GM12872 (cell line): ENCODE measurements around the gene LHX3.
A peak's percentile ranks its signal among the peaks of the same experiment; 100 is the strongest.

ENCODE experiments used
- TF ChIP-seq, protein P1 (sequence below): IDR thresholded peaks from 3 replicates; pipeline ENCODE4 v1.5.1; 2011; ENCODE audit warnings: low read depth, mild to moderate bottlenecking, low read length, moderate library complexity; ENCODE audit not compliant: insufficient read depth

Gene LHX3

DNA sequence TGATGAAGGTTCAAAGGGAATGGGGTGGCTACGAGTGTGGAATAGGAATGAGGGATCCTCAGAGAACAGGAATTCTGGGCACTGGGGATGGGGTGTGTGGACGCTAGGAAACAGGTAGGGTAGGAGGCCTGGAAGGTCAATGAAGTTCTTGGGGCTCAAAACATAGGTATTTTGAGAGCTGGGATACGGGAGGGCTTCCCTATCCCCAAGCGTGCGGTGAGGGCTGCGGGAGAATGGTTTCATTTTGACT, 40.0 kb upstream of the LHX3 start:
- TF ChIP-seq, protein P1, sequence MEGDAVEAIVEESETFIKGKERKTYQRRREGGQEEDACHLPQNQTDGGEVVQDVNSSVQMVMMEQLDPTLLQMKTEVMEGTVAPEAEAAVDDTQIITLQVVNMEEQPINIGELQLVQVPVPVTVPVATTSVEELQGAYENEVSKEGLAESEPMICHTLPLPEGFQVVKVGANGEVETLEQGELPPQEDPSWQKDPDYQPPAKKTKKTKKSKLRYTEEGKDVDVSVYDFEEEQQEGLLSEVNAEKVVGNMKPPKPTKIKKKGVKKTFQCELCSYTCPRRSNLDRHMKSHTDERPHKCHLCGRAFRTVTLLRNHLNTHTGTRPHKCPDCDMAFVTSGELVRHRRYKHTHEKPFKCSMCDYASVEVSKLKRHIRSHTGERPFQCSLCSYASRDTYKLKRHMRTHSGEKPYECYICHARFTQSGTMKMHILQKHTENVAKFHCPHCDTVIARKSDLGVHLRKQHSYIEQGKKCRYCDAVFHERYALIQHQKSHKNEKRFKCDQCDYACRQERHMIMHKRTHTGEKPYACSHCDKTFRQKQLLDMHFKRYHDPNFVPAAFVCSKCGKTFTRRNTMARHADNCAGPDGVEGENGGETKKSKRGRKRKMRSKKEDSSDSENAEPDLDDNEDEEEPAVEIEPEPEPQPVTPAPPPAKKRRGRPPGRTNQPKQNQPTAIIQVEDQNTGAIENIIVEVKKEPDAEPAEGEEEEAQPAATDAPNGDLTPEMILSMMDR = no peak

DNA sequence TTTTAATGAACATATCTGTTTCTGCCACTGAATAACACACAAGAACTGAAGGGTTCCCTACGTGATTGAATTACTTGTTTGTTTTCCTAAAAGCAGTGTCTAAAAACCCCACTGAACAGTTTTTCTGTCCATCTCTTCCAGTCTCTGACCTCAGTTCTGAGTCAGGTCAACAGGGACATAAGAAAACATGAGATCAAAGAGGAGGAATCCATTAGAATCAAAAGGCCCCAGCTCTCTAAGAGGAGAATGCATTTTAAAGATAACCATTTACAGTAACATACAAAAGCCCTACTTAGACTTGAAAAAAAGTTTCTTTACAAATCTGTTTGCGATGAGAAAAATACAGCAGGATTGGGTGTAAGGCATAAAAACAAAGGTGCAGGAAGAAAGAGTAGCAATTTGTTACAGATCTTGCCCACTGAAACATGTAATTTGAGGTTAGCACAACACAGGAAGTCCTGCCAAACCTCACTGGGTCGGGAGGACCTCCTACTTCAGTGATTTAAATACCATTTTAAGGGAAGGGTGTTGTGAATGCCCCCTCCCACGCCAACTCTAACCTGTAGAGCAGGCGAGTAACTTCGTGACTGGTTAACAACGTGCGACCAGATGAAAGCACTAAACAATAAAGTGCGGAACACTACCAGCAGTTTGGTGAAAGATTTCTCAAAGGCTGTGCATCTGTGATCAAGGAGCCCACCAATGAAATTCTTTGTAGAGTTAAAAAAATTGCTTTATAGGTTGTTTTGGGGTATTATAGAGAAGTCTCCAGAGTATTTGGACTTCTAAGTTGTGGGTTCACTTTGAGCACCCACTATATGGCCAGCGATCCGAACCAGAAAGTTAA, 39.4 kb upstream of the LHX3 start:
- TF ChIP-seq, protein P1 = no peak

DNA sequence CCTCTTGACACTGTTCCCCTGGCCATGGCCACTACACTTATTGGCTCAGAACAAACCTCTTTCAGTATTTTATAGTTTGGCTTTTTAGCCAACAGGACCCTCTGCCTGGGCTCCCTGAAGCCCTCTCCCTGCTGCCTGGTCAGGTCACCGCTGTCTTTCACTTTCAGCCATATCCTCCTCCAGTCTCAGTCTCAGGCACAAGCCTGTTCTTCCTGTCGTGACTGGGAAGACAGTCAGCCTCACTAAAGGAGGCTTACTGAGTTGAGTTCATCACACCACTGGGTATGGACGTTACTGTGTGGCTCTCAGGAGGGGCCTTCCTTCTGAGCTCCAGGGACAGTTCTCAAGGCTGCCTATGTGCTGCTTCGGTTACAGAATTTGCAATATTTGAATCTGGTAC, 38.7 kb upstream of the LHX3 start:
- TF ChIP-seq, protein P1 = no peak

DNA sequence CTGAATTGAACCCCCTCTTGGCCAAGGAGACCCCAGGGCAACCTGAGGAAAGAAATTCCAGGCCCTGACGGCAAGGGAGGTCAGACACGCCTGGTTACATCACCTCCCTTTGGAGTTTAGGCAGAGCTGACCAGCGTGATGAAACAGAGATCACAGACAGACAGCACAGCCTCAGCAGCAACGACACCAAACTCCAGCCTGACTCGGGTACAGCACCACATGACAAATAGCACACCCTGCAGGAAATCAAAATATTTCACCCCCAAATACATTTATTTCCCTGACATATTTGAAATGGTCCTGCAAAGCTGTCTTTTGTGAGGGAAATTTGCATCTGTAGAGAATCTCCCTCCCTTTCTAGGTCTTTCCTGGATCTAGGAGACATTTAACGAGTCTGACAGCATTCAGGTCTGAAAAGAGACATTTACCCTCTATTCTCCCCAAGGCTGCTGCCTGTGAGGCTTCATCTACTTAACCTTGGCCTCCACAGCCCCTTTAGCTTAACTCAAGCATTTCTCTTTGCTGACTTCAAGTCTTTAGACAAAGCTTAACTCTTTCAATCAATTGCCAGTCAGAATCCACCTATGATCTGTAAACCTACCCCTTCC, 38.1 kb upstream of the LHX3 start:
- TF ChIP-seq, protein P1 = peak; percentile 38; the same call in 1 of the 3 replicates

DNA sequence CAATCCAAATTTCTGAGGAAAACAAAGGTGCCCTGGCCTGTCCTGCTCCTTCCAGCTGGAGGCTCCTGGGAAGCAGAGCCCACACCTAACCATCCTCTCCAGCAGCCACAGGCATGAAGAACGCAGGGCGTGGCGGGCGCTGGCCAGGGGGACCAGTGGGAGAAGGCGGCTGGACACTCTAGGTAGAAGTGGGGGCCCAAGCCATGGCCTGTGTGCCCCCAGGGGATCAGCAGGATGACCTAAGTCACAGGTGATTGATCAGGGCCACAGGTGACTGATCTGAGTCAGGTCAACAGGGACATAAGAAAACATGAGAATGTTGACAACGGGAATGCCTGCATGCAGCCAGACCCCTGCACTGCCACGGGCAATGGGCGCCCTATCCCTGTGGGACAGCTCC, 37.3 kb upstream of the LHX3 start:
- TF ChIP-seq, protein P1 = no peak

DNA sequence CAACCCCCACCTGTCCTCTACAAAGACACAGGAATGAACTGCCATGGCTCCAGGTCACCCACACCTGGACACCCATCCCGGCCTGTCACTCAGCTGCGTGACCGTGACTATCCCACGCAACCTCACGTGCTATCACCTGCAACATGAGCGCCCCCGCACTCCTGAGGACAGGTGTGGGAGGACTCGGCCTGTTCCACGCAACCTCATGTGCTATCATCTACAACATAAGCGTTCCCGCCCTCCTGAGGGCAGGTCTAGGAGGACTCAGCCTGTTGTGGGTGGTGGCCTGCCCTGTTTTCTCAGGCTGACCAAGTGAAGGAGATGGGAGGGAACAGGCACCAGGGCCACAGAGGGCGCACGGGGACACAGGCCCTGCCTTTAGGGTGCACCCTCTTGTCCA, 36.6 kb upstream of the LHX3 start:
- TF ChIP-seq, protein P1 = no peak

DNA sequence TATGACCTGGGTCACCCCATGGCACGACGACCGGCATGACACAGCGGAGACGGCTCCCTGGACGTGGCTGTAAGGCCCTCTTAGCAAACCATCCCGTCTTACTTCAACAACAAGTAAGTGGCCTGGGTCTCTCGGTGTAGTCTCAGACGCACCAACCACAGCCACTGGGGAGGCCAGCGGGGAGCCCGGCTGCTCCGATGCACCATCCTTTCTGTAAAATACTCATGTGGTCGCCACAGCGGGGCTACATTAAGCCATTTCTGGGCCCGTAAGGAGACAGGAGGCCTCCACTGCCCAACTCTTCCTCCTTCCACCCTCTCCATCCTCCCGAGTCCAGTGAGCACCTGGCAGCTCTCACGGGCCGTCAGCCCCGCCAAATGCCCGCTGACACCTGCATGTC, 36.0 kb upstream of the LHX3 start:
- TF ChIP-seq, protein P1 = no peak
